ENCODE measurements around the gene GPR162. TPM values are rescaled to one million over a fixed set of nuclear protein-coding genes. Genes with fewer than 3 reads are reported as not detected.

GPR162 gene
- total RNA-seq, 1 experiment from 2014 or later = not detected

DNA sequence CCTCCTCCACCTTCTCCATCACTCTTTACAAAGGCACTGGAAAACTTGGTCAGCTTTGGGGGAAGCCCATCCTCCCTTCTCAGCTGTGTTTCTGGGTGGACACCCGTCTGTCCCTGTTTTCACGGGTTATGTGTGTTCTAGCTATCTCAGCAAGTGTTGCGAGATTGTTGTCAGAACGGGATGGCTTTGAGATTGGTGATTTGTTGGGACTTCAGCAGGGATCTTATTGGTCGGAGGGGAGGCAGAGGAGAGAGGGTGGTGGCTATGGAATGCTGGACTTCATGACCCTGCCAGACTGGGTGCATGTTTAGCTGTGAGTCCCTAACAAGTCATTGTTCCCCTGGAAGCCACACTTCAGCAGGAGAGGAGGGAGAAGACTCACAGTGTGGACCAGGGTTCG is 32.4 kb downstream of the GPR162 start:
- H3K4me3 Mint-ChIP-seq (ENCODE audit: unreplicated experiment) = peak overlapping the region; percentile 88
- TF ChIP-seq CTCF (IDR thresholded peaks at IDR 0.05; ENCODE audit: unreplicated experiment) = no peak
- DNase-seq (ENCODE audit: unreplicated experiment) = no peak
- H3K27ac Mint-ChIP-seq (ENCODE audit: low read depth, unreplicated experiment) = peak overlapping the region; percentile 90
- BruUV-seq (replicated peaks) = no TSS peak
- CTCF ChIA-PET = interaction anchor here (0.6 to 7.3 kb wide), 6 partner anchors 12 to 119 kb away, joined by 3 to 40 read pairs (median 10); partner anchors contain the start of gene SPSB2
- intact Hi-C loops (cut with micrococcal nuclease) = no loop called here
- H3K36me3 Mint-ChIP-seq (ENCODE audit: insufficient read depth, unreplicated experiment) = peaks cover 52% of the 10 kb centered on the region
- no peaks in the 10 kb centered on the region for H3K27me3 Mint-ChIP-seq (ENCODE audit: insufficient read depth, unreplicated experiment)
- peaks cover 31% of the 10 kb centered on the region for H3K4me1 Mint-ChIP-seq (ENCODE audit: insufficient read depth, unreplicated experiment)
- POLR2A ChIA-PET = interaction anchor here (0.5 to 7.9 kb wide), 5 partner anchors 13 to 246 kb away, joined by 3 to 130 read pairs (median 11); partner anchors contain the start of genes MLF2 and TPI1
- no peaks in the 10 kb centered on the region for H3K9me3 Mint-ChIP-seq (ENCODE audit: unreplicated experiment)

DNA sequence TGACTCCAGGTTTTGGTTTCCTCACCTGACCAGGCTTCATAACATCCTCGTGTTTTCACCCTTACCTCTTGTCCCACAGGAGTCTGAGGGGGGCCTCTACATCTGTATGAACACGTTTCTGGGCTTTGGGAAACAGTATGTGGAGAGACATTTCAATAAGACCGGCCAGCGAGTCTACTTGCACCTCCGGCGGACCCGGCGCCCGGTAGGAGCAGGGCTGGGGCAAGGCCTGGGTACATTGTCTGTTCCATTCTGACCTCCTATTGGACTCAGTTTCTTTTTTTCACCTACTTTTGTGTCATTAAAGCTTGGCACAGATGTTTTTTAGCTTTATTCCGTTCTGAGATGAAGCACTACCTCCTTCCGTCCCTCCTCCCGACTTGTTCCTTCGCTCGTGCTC is 33.7 kb downstream of the GPR162 start:
- no peak for TF ChIP-seq CTCF (IDR thresholded peaks at IDR 0.05; ENCODE audit: unreplicated experiment)
- Mint-ChIP-seq H3K9me3 (ENCODE audit: unreplicated experiment) (no peaks in the 10 kb centered on the region), H3K36me3 (ENCODE audit: insufficient read depth, unreplicated experiment) (peaks cover 52% of the 10 kb centered on the region), H3K27ac (ENCODE audit: low read depth, unreplicated experiment) (no peak overlapping the region), H3K4me1 (ENCODE audit: insufficient read depth, unreplicated experiment) (peaks cover 19% of the 10 kb centered on the region), H3K4me3 (ENCODE audit: unreplicated experiment) (no peak overlapping the region), H3K27me3 (ENCODE audit: insufficient read depth, unreplicated experiment) (no peaks in the 10 kb centered on the region)
- ChIA-PET POLR2A (interaction anchor here (0.9 to 7.9 kb wide), 2 partner anchors 12 to 17 kb away, joined by 3 to 130 read pairs; partner anchors contain the start of gene TPI1), CTCF (interaction anchor here (0.6 to 7.3 kb wide), 5 partner anchors 14 to 77 kb away, joined by 3 to 40 read pairs (median 3); partner anchors contain the start of gene SPSB2)
- BruUV-seq (replicated peaks) = no TSS peak
- DNase-seq (ENCODE audit: unreplicated experiment) = no peak
- intact Hi-C loops (cut with micrococcal nuclease) = no loop called here

DNA sequence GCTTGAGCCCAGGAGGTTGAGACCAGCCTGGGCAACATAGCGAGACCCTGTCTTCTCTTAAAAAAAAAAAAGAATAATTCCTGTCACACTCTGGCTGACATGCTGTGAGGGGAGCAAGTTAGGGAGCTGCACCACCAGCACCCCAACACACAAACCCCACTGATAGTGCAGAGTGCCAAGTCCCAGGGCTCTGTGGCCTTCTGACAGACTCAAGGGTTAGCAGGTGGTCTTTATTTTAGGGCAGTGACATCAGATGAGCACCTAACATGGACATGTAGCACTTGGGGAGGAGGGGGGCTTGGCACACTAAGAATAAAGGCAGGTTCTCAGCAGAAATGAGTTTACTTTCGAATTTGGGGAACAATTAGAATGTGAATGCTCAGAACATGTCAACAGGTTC is 37.2 kb downstream of the GPR162 start:
- POLR2A ChIA-PET = interaction anchor here (0.8 to 1.5 kb wide), 2 partner anchors 8 to 14 kb away, joined by 3 to 4 read pairs; partner anchors contain the start of gene SPSB2

DNA sequence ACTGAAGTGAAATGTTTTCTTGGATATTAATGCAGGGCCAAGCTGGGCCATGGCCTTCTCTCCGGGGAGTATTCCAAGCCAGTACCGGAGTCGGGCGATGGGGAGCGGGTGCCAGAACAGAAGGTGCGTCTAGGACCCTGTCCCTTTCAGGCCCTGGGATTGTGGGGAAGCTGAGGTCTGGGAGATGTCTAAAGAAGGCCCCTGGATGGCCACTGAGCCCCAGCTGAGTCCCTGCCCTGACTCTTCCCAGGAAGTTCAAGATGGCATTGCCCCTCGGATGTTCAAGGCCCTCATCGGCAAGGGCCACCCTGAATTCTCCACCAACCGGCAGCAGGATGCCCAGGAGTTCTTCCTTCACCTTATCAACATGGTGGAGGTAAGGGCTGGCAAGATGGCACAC is 38.5 kb downstream of the GPR162 start:
- no peak overlapping the region for H3K27ac Mint-ChIP-seq (ENCODE audit: low read depth, unreplicated experiment)
- no peaks in the 10 kb centered on the region for H3K27me3 Mint-ChIP-seq (ENCODE audit: insufficient read depth, unreplicated experiment)
- CTCF ChIA-PET = interaction anchor here (1.4 to 2.7 kb wide), 2 partner anchors 9 to 32 kb away, joined by 7 to 13 read pairs; no protein-coding TSS in a partner anchor
- H3K9me3 Mint-ChIP-seq (ENCODE audit: unreplicated experiment) = no peaks in the 10 kb centered on the region
- peaks cover 79% of the 10 kb centered on the region for H3K36me3 Mint-ChIP-seq (ENCODE audit: insufficient read depth, unreplicated experiment)
- intact Hi-C loops (cut with micrococcal nuclease) = no loop called here
- POLR2A ChIA-PET = interaction anchor here (0.6 to 1.5 kb wide), 2 partner anchors 12 to 171 kb away, joined by 3 read pairs; partner anchors contain the start of genes SPSB2 and ZNF384
- no TSS peak for BruUV-seq (replicated peaks)
- H3K4me3 Mint-ChIP-seq (ENCODE audit: unreplicated experiment) = no peak overlapping the region
- no peaks in the 10 kb centered on the region for H3K4me1 Mint-ChIP-seq (ENCODE audit: insufficient read depth, unreplicated experiment)
- TF ChIP-seq CTCF (IDR thresholded peaks at IDR 0.05; ENCODE audit: unreplicated experiment) = no peak
- DNase-seq (ENCODE audit: unreplicated experiment) = no peak

More for the DNA sequence above, 37.2 kb downstream of the GPR162 start:
- BruUV-seq (replicated peaks) = no TSS peak
- Mint-ChIP-seq H3K27ac (ENCODE audit: low read depth, unreplicated experiment) (no peak overlapping the region), H3K4me1 (ENCODE audit: insufficient read depth, unreplicated experiment) (peaks cover 8% of the 10 kb centered on the region), H3K4me3 (ENCODE audit: unreplicated experiment) (no peak overlapping the region), H3K27me3 (ENCODE audit: insufficient read depth, unreplicated experiment) (no peaks in the 10 kb centered on the region), H3K9me3 (ENCODE audit: unreplicated experiment) (no peaks in the 10 kb centered on the region), H3K36me3 (ENCODE audit: insufficient read depth, unreplicated experiment) (peaks cover 80% of the 10 kb centered on the region)
- CTCF ChIA-PET = interaction anchor here (2.7 kb wide), 1 partner anchor 10 kb away, joined by 13 read pairs; no protein-coding TSS in a partner anchor
- DNase-seq (ENCODE audit: unreplicated experiment) = no peak
- intact Hi-C loops (cut with micrococcal nuclease) = no loop called here
- TF ChIP-seq CTCF (IDR thresholded peaks at IDR 0.05; ENCODE audit: unreplicated experiment) = no peak
